Measurements from ENCODE around the gene MAP3K3.

MAP3K3 gene

GRCh38 chr17:63652106-63652505, 29.9 kb downstream of the MAP3K3 start:
- DNase-seq (ENCODE audit: low read depth) = no peak

- no peak for DNase-seq (ENCODE audit: low read depth)
Measured at GRCh38 chr17:63653050-63653449, 30.8 kb downstream of the MAP3K3 start.

GRCh38 chr17:63657786-63658185, 35.6 kb downstream of the MAP3K3 start:
- no peak for DNase-seq (ENCODE audit: low read depth)

- no peak for DNase-seq (ENCODE audit: low read depth)
Measured at GRCh38 chr17:63658366-63658765, 36.1 kb downstream of the MAP3K3 start.

- DNase-seq (ENCODE audit: low read depth) = no peak
Measured at GRCh38 chr17:63659850-63660249, 37.6 kb downstream of the MAP3K3 start.

- DNase-seq (ENCODE audit: low read depth) = no peak
Measured at GRCh38 chr17:63665527-63666214, 43.5 kb downstream of the MAP3K3 start.

GRCh38 chr17:63672856-63673255, 50.6 kb downstream of the MAP3K3 start:
- DNase-seq (ENCODE audit: low read depth) = no peak

GRCh38 chr17:63675231-63675606, 53.0 kb downstream of the MAP3K3 start:
- DNase-seq (ENCODE audit: low read depth) = no peak

- no peak for DNase-seq (ENCODE audit: low read depth)
Measured at GRCh38 chr17:63675607-63676546, 53.7 kb downstream of the MAP3K3 start.

GRCh38 chr17:63676584-63676983, 54.4 kb downstream of the MAP3K3 start:
- no peak for DNase-seq (ENCODE audit: low read depth)

GRCh38 chr17:63679214-63679613, 57.0 kb downstream of the MAP3K3 start:
- DNase-seq (ENCODE audit: low read depth) = no peak

GRCh38 chr17:63680700-63681099, 58.5 kb downstream of the MAP3K3 start:
- DNase-seq (ENCODE audit: low read depth) = no peak

GRCh38 chr17:63681530-63681929, 59.3 kb downstream of the MAP3K3 start:
- DNase-seq (ENCODE audit: low read depth) = no peak

- no peak for DNase-seq (ENCODE audit: low read depth)
Measured at GRCh38 chr17:63682441-63682840, 60.2 kb downstream of the MAP3K3 start.

- DNase-seq (ENCODE audit: low read depth) = no peak
Measured at GRCh38 chr17:63682981-63683380, 60.8 kb downstream of the MAP3K3 start.

GRCh38 chr17:63685041-63685440, 62.8 kb downstream of the MAP3K3 start:
- DNase-seq (ENCODE audit: low read depth) = no peak

- no peak for DNase-seq (ENCODE audit: low read depth)
Measured at GRCh38 chr17:63685578-63685977, 63.4 kb downstream of the MAP3K3 start.

GRCh38 chr17:63686138-63686685, 64.0 kb downstream of the MAP3K3 start:
- DNase-seq (ENCODE audit: low read depth) = no peak

- DNase-seq (ENCODE audit: low read depth) = no peak
Measured at GRCh38 chr17:63688396-63689020, 66.3 kb downstream of the MAP3K3 start.

GRCh38 chr17:63689479-63689878, 67.3 kb downstream of the MAP3K3 start:
- DNase-seq (ENCODE audit: low read depth) = no peak

- DNase-seq (ENCODE audit: low read depth) = no peak
Measured at GRCh38 chr17:63692195-63692816, 70.1 kb downstream of the MAP3K3 start.
